H1 (cell line): ENCODE data around the gene LRRC2. TPM values are rescaled to one million over a fixed set of nuclear protein-coding genes. Genes with fewer than 3 reads are reported as not detected.

Experiments used
- CTCF ChIA-PET: fragments of 300-600 bp; sonication (Branson Sonifier 250); formaldehyde crosslinking; loops from one replicate; lab custom pipeline; 2021; ENCODE audit not compliant: partially characterized antibody; lab: Charles Lee
- POLR2A ChIA-PET: fragments of 300-600 bp; sonication (Branson Sonifier 250); formaldehyde crosslinking; loops from one replicate; lab custom pipeline; 2021; ENCODE audit warnings: inconsistent platforms; ENCODE audit not compliant: partially characterized antibody; lab: Charles Lee
- DNase-seq, 2 experiments: peaks; one replicate each; pipeline versions ENCODE4 v3.0.0 to v3.0.0-alpha.2; 2010 to 2022; ENCODE audit warnings: low spot score in 2 of 2, low read depth in 1 of 2, mixed read lengths in 1 of 2
- FAIRE-seq: peaks from 2 replicates; lab custom pipeline; 2011; peaks lifted over from hg19 to GRCh38; lab: Jason Lieb, UNC
- H2AFZ ChIP-seq: 2 replicates; pipeline ENCODE4 v1.8.1; 2012; ENCODE audit warnings: low read length, inconsistent platforms
- H2AK5ac ChIP-seq: 2 replicates; pipeline ENCODE4 v1.6.1; 2013; ENCODE audit warnings: low read depth, low read length
- H2BK120ac ChIP-seq: replicated peaks from 2 replicates; pipeline ENCODE3; 2013; ENCODE audit warnings: low read depth, low read length, inconsistent platforms
- H2BK12ac ChIP-seq: 2 replicates; pipeline ENCODE4 v1.6.1; 2013; ENCODE audit warnings: low read depth, low read length
- H2BK15ac ChIP-seq: 2 replicates; pipeline ENCODE4 v1.6.1; 2013; ENCODE audit warnings: low read length
- H2BK20ac ChIP-seq: 2 replicates; pipeline ENCODE4 v1.6.1; 2013; ENCODE audit warnings: low read length
- H2BK5ac ChIP-seq: 2 replicates; pipeline ENCODE4 v1.6.1; 2013; ENCODE audit warnings: low read depth, low read length
- H3K14ac ChIP-seq: 2 replicates; pipeline ENCODE4 v1.6.1; 2013; ENCODE audit warnings: inconsistent platforms; ENCODE audit not compliant: insufficient read length
- H3K18ac ChIP-seq: 2 replicates; pipeline ENCODE4 v1.6.1; 2013; ENCODE audit warnings: low read length; ENCODE audit errors: extremely low read depth
- H3K23ac ChIP-seq: 2 replicates; pipeline ENCODE4 v1.6.1; 2013; ENCODE audit warnings: inconsistent platforms; ENCODE audit not compliant: insufficient read length
- H3K23me2 ChIP-seq: 2 replicates; pipeline ENCODE4 v1.6.1; 2013; ENCODE audit warnings: low read depth, low read length
- H3K27ac ChIP-seq: 2 replicates; pipeline ENCODE4 v1.6.1; 2011; ENCODE audit warnings: low read depth, low read length, inconsistent platforms
- H3K27me3 ChIP-seq, 4 experiments: replicated peaks in 1 of 4; 1 replicate in 1 of 4; 2 replicates in 3 of 4; pipeline versions ENCODE4 v1.6.1 to v1.8.1; 2011 to 2013; ENCODE audit warnings: low read length in 3 of 4, mild to moderate bottlenecking in 3 of 4, inconsistent platforms in 2 of 4, mixed read lengths in 2 of 4, moderate library complexity in 1 of 4; ENCODE audit not compliant: control insufficient read depth in 3 of 4, insufficient read depth in 3 of 4; ENCODE audit errors: extremely low read depth in 1 of 4
- H3K36me3 ChIP-seq, 4 experiments: 2 replicates each; pipeline versions ENCODE4 v1.6.1 to v1.8.1; 2011 to 2013; ENCODE audit warnings: mild to moderate bottlenecking in 4 of 4, low read length in 3 of 4, moderate library complexity in 2 of 4, control low read depth in 1 of 4, inconsistent platforms in 1 of 4; ENCODE audit not compliant: insufficient read depth in 4 of 4, control insufficient read depth in 2 of 4
- H3K4ac ChIP-seq: replicated peaks from 2 replicates; pipeline ENCODE3; 2013; ENCODE audit warnings: low read length, low read depth, mixed read lengths, inconsistent platforms; ENCODE audit not compliant: insufficient read length
- H3K4me1 ChIP-seq, 4 experiments: replicated peaks in 1 of 4; 1 replicate in 1 of 4; 2 replicates in 3 of 4; pipeline versions ENCODE4 v1.6.1 to v1.8.1; 2011 to 2013; ENCODE audit warnings: low read length in 3 of 4, inconsistent platforms in 2 of 4, mixed read lengths in 1 of 4; ENCODE audit not compliant: insufficient read depth in 4 of 4, control insufficient read depth in 3 of 4
- H3K4me2 ChIP-seq, 2 experiments: 2 replicates each; pipeline versions ENCODE4 v1.6.1 to v1.8.1; 2011 to 2013; ENCODE audit warnings: low read depth in 2 of 2, low read length in 2 of 2, control low read depth in 1 of 2, inconsistent platforms in 1 of 2, mild to moderate bottlenecking in 1 of 2; ENCODE audit not compliant: insufficient read depth in 1 of 2
- H3K4me3 ChIP-seq, 4 experiments: fragments of 200-600, 300-600 bp in 1 of 4; sonication (generic), shearing (Covaris generic), sonication (Bioruptor Twin) in 1 of 4; 2 replicates each; pipeline versions ENCODE4 v1.5.1 to v1.8.1; 2011 to 2016; ENCODE audit warnings: low read length in 4 of 4, low read depth in 3 of 4, control low read depth in 2 of 4, inconsistent platforms in 2 of 4, mild to moderate bottlenecking in 2 of 4, mixed read lengths in 1 of 4, moderate library complexity in 1 of 4; ENCODE audit not compliant: insufficient read depth in 2 of 4; ENCODE audit errors: extremely low read depth in 1 of 4
- H3K56ac ChIP-seq: replicated peaks from 2 replicates; pipeline ENCODE3; 2013; ENCODE audit warnings: low read depth, mild to moderate bottlenecking, mixed read lengths, low read length, inconsistent platforms; ENCODE audit not compliant: insufficient read length
- H3K79me1 ChIP-seq: 2 replicates; pipeline ENCODE4 v1.6.1; 2013; ENCODE audit warnings: low read depth, low read length, control low read depth
- H3K79me2 ChIP-seq, 2 experiments: 2 replicates each; pipeline versions ENCODE4 v1.6.1 to v1.8.1; 2012 to 2013; ENCODE audit warnings: low read length in 2 of 2, mild to moderate bottlenecking in 2 of 2, inconsistent platforms in 1 of 2; ENCODE audit not compliant: insufficient read depth in 2 of 2, control insufficient read depth in 1 of 2
- H3K9ac ChIP-seq, 4 experiments: replicated peaks in 1 of 4; 1 replicate in 1 of 4; 2 replicates in 3 of 4; pipeline versions ENCODE4 v1.6.1 to v1.8.1; 2011 to 2013; ENCODE audit warnings: low read depth in 3 of 4, low read length in 3 of 4, control low read depth in 2 of 4, mild to moderate bottlenecking in 2 of 4, moderate library complexity in 2 of 4, inconsistent platforms in 1 of 4; ENCODE audit errors: extremely low read depth in 1 of 4
- H3K9me3 ChIP-seq, 2 experiments: 2 replicates each; pipeline versions ENCODE4 v1.6.1 to v1.8.1; 2012 to 2013; ENCODE audit warnings: mild to moderate bottlenecking in 2 of 2, moderate library complexity in 2 of 2, control low read depth in 1 of 2, inconsistent platforms in 1 of 2, low read depth in 1 of 2, low read length in 1 of 2, mixed read lengths in 1 of 2; ENCODE audit not compliant: insufficient read depth in 2 of 2
- H4K20me1 ChIP-seq, 2 experiments: replicated peaks in 1 of 2; 2 replicates each; pipeline versions ENCODE3 to v1.8.1; 2011 to 2013; ENCODE audit warnings: inconsistent platforms in 2 of 2, low read length in 2 of 2, mild to moderate bottlenecking in 1 of 2; ENCODE audit not compliant: insufficient read depth in 2 of 2, control insufficient read depth in 1 of 2
- H4K5ac ChIP-seq: 2 replicates; pipeline ENCODE4 v1.6.1; 2013; ENCODE audit warnings: low read length, low read depth, mixed read lengths, inconsistent platforms; ENCODE audit not compliant: insufficient read length
- H4K8ac ChIP-seq: 2 replicates; pipeline ENCODE4 v1.8.0; 2013; ENCODE audit warnings: mild to moderate bottlenecking, moderate library complexity, low read length, inconsistent platforms; ENCODE audit not compliant: insufficient read depth; ENCODE audit errors: extremely low read depth
- H4K91ac ChIP-seq: replicated peaks from 2 replicates; pipeline ENCODE3; 2013; ENCODE audit warnings: low read length, mixed read lengths, inconsistent platforms; ENCODE audit not compliant: insufficient read length
- CREB1 ChIP-seq: IDR thresholded peaks from 2 replicates; pipeline ENCODE4 v1.6.1; 2012; ENCODE audit warnings: inconsistent platforms
- EGR1 ChIP-seq: IDR thresholded peaks from 2 replicates; pipeline ENCODE4 v1.6.1; 2011; ENCODE audit warnings: low read depth, low read length, borderline replicate concordance
- EZH2 ChIP-seq: fragments of 200-600 bp; sonication (generic); IDR thresholded peaks from 2 replicates; pipeline ENCODE4 v1.7.1; 2012; ENCODE audit warnings: low read depth, mild to moderate bottlenecking, moderate library complexity, low read length, inconsistent platforms; ENCODE audit not compliant: severe bottlenecking
- GABPA ChIP-seq: IDR thresholded peaks from 2 replicates; pipeline ENCODE4 v1.6.1; 2011; ENCODE audit warnings: mild to moderate bottlenecking, low read length, moderate library complexity, borderline replicate concordance; ENCODE audit not compliant: insufficient read depth
- HDAC2 ChIP-seq, 2 experiments: fragments of 300-600 bp in 1 of 2; sonication (generic) in 1 of 2; IDR thresholded peaks; 2 replicates each; pipeline ENCODE4 v1.6.1; 2011 to 2012; ENCODE audit warnings: low read depth in 2 of 2, low read length in 2 of 2, mild to moderate bottlenecking in 2 of 2, moderate library complexity in 2 of 2, borderline replicate concordance in 1 of 2, inconsistent platforms in 1 of 2
- KDM5A ChIP-seq: fragments of 200-600 bp; IDR thresholded peaks from 2 replicates; pipeline ENCODE4 v1.7.1; 2012; ENCODE audit warnings: mild to moderate bottlenecking, low read length, inconsistent platforms, mixed read lengths
- NRF1 ChIP-seq: IDR thresholded peaks from 2 replicates; pipeline ENCODE4 v1.6.1; 2011; ENCODE audit warnings: mild to moderate bottlenecking, low read depth, low read length, improper control_type of control experiment
- POLR2AphosphoS5 ChIP-seq: IDR thresholded peaks from 2 replicates; pipeline ENCODE4 v1.6.1; 2011; ENCODE audit warnings: low read depth, low read length
- RAD21 ChIP-seq, 2 experiments: IDR thresholded peaks in 1 of 2; conservative IDR thresholded peaks in 1 of 2; 2 replicates each; pipeline ENCODE4 v1.6.1; 2011; ENCODE audit warnings: low read depth in 2 of 2, low read length in 2 of 2, improper control_type of control experiment in 1 of 2, inconsistent platforms in 1 of 2, mild to moderate bottlenecking in 1 of 2, moderate library complexity in 1 of 2
- RBBP5 ChIP-seq: IDR thresholded peaks from 2 replicates; pipeline ENCODE4 v1.7.1; 2012; ENCODE audit warnings: low read depth, mild to moderate bottlenecking, inconsistent platforms, low read length, moderate library complexity, borderline replicate concordance
- SAP30 ChIP-seq: fragments of 300-600 bp; sonication (generic); IDR thresholded peaks from 2 replicates; pipeline ENCODE4 v1.7.1; 2012; ENCODE audit warnings: low read length, moderate library complexity, mild to moderate bottlenecking, inconsistent platforms; ENCODE audit not compliant: insufficient read depth, insufficient replicate concordance
- SIX5 ChIP-seq: IDR thresholded peaks from 2 replicates; pipeline ENCODE4 v1.6.1; 2011; ENCODE audit warnings: mild to moderate bottlenecking, low read depth, low read length
- SP2 ChIP-seq: IDR thresholded peaks from 2 replicates; pipeline ENCODE4 v1.6.1; 2012; ENCODE audit warnings: mild to moderate bottlenecking, low read length, inconsistent platforms
- TBP ChIP-seq: IDR thresholded peaks from 2 replicates; pipeline ENCODE4 v1.6.1; 2011; ENCODE audit warnings: low read depth, low read length, improper control_type of control experiment
- YY1 ChIP-seq: IDR thresholded peaks from 2 replicates; pipeline ENCODE4 v1.6.1; 2011; ENCODE audit warnings: low read depth, mild to moderate bottlenecking, low read length
- WGBS, 2 experiments: shearing (Covaris generic) in 1 of 2; methylation state at CpG; one replicate each; pipeline versions ENCODE4 v1.1.6 to v1.1.7; 2013 to 2015; ENCODE audit warnings: low lambda C conversion rate in 2 of 2, mixed read lengths in 2 of 2, inconsistent platforms in 1 of 2, low coverage in 1 of 2, missing lambda C conversion rate in 1 of 2; ENCODE audit not compliant: insufficient replicate concordance in 2 of 2, insufficient coverage in 1 of 2, insufficient read length in 1 of 2; ENCODE audit errors: extremely low coverage in 1 of 2, missing lambda C conversion rate in 1 of 2; 5-methylcytosine and 5-hydroxymethylcytosine counted together
- polyA plus RNA-seq, 7 experiments: library from polyadenylated mRNA; depleted of rRNA in 3 of 7; stranded (reverse) in 5 of 7; unstranded in 2 of 7; fragments of >200 nt in 5 of 7; fragments of 200-250 nt in 2 of 7; gene quantifications; 1 replicate in 5 of 7; 2 replicates in 1 of 7; 4 replicates in 1 of 7; pipeline versions ENCODE4 v1.2.1 to v1.2.3, GENCODE V29; 2011 to 2013; ENCODE audit warnings: missing spikeins in 2 of 7, mixed read lengths in 2 of 7
- total RNA-seq: library from RNA; stranded (reverse); fragmentation: NEBNext Ultra II Directional; extraction: Animal tissue kit (Norgen Biotek cat#: 25700); gene quantifications from 2 replicates; pipeline ENCODE4 v1.2.1, GENCODE V29; 2021

Gene LRRC2
- total and polyA plus RNA-seq, 2 of the 8 experiments (the other 6 are each of a cell fraction or from before 2014, with no cell fraction given), result 1.4 to 6.4 TPM

DNA sequence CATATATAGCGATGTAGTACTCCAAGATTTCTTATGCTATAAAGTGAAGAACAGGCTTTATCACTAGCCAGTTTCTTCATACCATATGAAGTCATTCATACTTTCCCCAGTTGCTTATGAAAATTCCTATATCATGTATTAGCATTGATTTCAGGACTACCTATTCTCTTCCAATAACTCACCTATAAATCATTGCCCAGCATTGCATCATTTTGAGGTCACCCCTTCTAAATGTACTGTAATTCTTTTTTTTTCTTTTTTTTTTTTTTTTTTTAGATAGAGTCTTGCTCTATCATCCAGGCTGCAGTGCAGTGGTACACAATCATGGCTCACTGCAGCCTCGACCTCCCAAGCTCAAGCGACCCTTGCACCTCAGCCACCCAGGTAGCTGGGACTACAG, 41.3 kb downstream of the LRRC2 start:
- DNase-seq, result no peak
- Histone ChIP-seq H3K4me1 (no peaks in the 10 kb centered on the region), H3K36me3 (no peaks in the 10 kb centered on the region), H2BK5ac (no peak overlapping the region), H3K79me2 (no peaks in the 10 kb centered on the region), H2BK20ac (no peak overlapping the region), H3K4me3 (no peak overlapping the region), H3K27ac (no peak overlapping the region), H3K23me2 (peaks cover 5% of the 10 kb centered on the region; the same call in 1 of the 2 replicates), H3K9ac (no peak overlapping the region), H2BK120ac (no peak overlapping the region), H4K91ac (no peak overlapping the region), H3K23ac (no peak overlapping the region), H4K20me1 (no peaks in the 10 kb centered on the region), H3K27me3 (no peaks in the 10 kb centered on the region), H2BK15ac (no peak overlapping the region), H3K4me2 (no peak overlapping the region), H3K9me3 (no peaks in the 10 kb centered on the region), H4K8ac (no peak overlapping the region), H2BK12ac (no peak overlapping the region), H3K79me1 (no peaks in the 10 kb centered on the region), H2AK5ac (no peak overlapping the region), H2AFZ (no peak overlapping the region), H3K14ac (no peak overlapping the region), H4K5ac (no peak overlapping the region), H3K18ac (no peak overlapping the region), H3K56ac (no peak overlapping the region), H3K4ac (no peak overlapping the region)
- ChIA-PET CTCF (interaction anchor here (0.8 kb wide), 1 partner anchor 29 kb away, joined by 3 read pairs; no protein-coding TSS in a partner anchor), POLR2A (interaction anchor here (1.1 to 1.6 kb wide), 2 partner anchors 8 to 21 kb away, joined by 3 to 6 read pairs; no protein-coding TSS in a partner anchor)
- 95% methylated on average over 3 of the region's 3 CpGs; no CpG with 5 or more reads in 1 of the 2 experiments for WGBS, 2 experiments
- no peak for FAIRE-seq
- TF ChIP-seq EZH2 (no peak), GABPA (no peak), YY1 (no peak), RBBP5 (no peak), SIX5 (no peak), NRF1 (no peak), KDM5A (no peak), HDAC2 (IDR thresholded peaks at IDR 0.05; ENCODE audit: borderline replicate concordance in 1 of 2, low read depth in 2 of 2, low read length in 2 of 2) (no peak), POLR2AphosphoS5 (no peak), RAD21 (IDR thresholded peaks at IDR 0.05 in 1 of 2, conservative IDR thresholded peaks at IDR 0.05 in 1 of 2; ENCODE audit: low read depth in 2 of 2, low read length in 2 of 2) (no peak), CREB1 (no peak), SAP30 (no peak), SP2 (no peak), EGR1 (no peak), TBP (no peak)
